Hepatocyte (in vitro differentiated cells): ENCODE measurements around the gene OXSR1. TPM values are rescaled to one million over a fixed set of nuclear protein-coding genes. Genes with fewer than 3 reads are reported as not detected.

Experiments used
- DNase-seq: peaks from one replicate; pipeline ENCODE4 v3.0.0-alpha.2; 2016; ENCODE audit warnings: low spot score
- H2AFZ ChIP-seq: fragments of 200-600 bp; sonication (generic); 2 replicates; pipeline ENCODE4 v1.6.0; 2016; ENCODE audit warnings: antibody characterized with exemption, mild to moderate bottlenecking
- H3K27ac ChIP-seq: fragments of 200-600 bp; sonication (generic); 2 replicates; pipeline ENCODE4 v1.5.1; 2016; ENCODE audit warnings: mild to moderate bottlenecking
- H3K27me3 ChIP-seq: fragments of 200-600 bp; sonication (generic); 2 replicates; pipeline ENCODE4 v1.6.1; 2016
- H3K36me3 ChIP-seq: fragments of 200-600 bp; sonication (generic); replicated peaks from 2 replicates; pipeline ENCODE4 v1.5.1; 2016; ENCODE audit warnings: low read depth; ENCODE audit not compliant: insufficient read depth
- H3K4me1 ChIP-seq: fragments of 200-600 bp; sonication (generic); 2 replicates; pipeline ENCODE4 v1.5.1; 2016; ENCODE audit warnings: mild to moderate bottlenecking, moderate library complexity; ENCODE audit not compliant: insufficient read depth
- H3K4me2 ChIP-seq: fragments of 200-600 bp; sonication (generic); 2 replicates; pipeline ENCODE4 v1.6.0; 2016
- H3K4me3 ChIP-seq: fragments of 200-600 bp; sonication (generic); 2 replicates; pipeline ENCODE4 v1.5.1; 2016; ENCODE audit warnings: mild to moderate bottlenecking
- H3K79me2 ChIP-seq: fragments of 200-600 bp; sonication (generic); 2 replicates; pipeline ENCODE4 v1.6.0; 2017; ENCODE audit warnings: mild to moderate bottlenecking
- H3K9me2 ChIP-seq: fragments of 200-600 bp; sonication (generic); replicated peaks from 2 replicates; pipeline ENCODE4 v1.6.0; 2017; ENCODE audit warnings: mild to moderate bottlenecking; ENCODE audit not compliant: insufficient read depth
- H3K9me3 ChIP-seq: fragments of 200-600 bp; sonication (generic); 2 replicates; pipeline ENCODE4 v1.5.1; 2016; ENCODE audit warnings: low read depth, mild to moderate bottlenecking
- H4K20me1 ChIP-seq: fragments of 200-600 bp; sonication (generic); 2 replicates; pipeline ENCODE4 v1.6.0; 2016; ENCODE audit warnings: mild to moderate bottlenecking; ENCODE audit not compliant: insufficient read depth, poor library complexity, severe bottlenecking
- EZH2 ChIP-seq: fragments of 200-600 bp; sonication (generic); IDR thresholded peaks from 2 replicates; pipeline ENCODE4 v1.6.1; 2016; ENCODE audit warnings: antibody characterized with exemption, mild to moderate bottlenecking, borderline replicate concordance
- EZH2phosphoT487 ChIP-seq: fragments of 200-600 bp; sonication (generic); IDR thresholded peaks from one replicate; pipeline ENCODE4 v1.6.1; 2018; ENCODE audit warnings: antibody characterized with exemption, mild to moderate bottlenecking, low read depth, moderate library complexity; ENCODE audit not compliant: unreplicated experiment, severe bottlenecking
- WGBS: methylation state at CpG from one replicate; pipeline ENCODE4 v1.1.6; 2016; ENCODE audit warnings: low lambda C conversion rate; ENCODE audit errors: missing lambda C conversion rate; 5-methylcytosine and 5-hydroxymethylcytosine counted together
- polyA plus RNA-seq: library from polyadenylated mRNA; unstranded; fragments of >200 nt; fragmentation: Nextera tagmentation; extraction: Ambion mirVana; gene quantifications from 2 replicates; pipeline ENCODE4 v1.2.1, GENCODE V29; 2016
- total RNA-seq: library from RNA; depleted of rRNA; stranded (reverse); fragments of >200 nt; gene quantifications from 2 replicates; pipeline ENCODE4 v1.2.3, GENCODE V29; 2014
- TF ChIP-seq, protein P1 (sequence below): fragments of 200-600 bp; sonication (generic); IDR thresholded peaks from 2 replicates; pipeline ENCODE4 v1.5.1; 2016; ENCODE audit warnings: antibody characterized with exemption, mild to moderate bottlenecking; ENCODE audit not compliant: poor library complexity

Gene OXSR1
- total and polyA plus RNA-seq, 2 experiments from 2014 or later, result 15.7 to 30.7 TPM

DNA sequence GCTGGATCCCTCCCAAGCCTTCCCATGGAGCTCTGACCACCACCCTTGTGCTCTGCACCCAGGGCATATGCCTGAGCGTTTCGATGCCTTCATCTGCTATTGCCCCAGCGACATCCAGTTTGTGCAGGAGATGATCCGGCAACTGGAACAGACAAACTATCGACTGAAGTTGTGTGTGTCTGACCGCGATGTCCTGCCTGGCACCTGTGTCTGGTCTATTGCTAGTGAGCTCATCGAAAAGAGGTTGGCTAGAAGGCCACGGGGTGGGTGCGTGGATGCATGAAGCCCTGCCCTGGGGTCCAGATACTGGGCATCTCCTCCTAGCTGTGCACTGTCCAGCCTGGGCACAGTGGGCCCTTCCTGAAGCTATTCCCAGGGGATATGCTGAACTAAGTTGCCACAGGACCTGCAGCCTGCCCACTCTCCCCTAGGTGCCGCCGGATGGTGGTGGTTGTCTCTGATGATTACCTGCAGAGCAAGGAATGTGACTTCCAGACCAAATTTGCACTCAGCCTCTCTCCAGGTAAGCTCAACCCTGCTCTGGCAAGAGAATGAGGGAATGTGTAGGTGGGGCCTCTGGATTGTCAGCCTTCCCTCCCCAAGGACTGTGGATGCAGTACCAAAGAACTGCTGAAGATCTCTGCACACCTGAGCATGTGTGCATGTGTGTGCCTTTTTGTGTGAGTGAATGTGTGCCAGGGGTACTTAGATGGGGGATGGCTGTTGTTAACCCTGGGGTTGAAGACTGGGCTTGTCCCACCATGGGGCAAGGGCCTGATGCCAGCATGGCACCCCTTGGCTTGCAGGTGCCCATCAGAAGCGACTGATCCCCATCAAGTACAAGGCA is 24.8 kb upstream of the OXSR1 start:
- H3K36me3 ChIP-seq, result no peaks in the 10 kb centered on the region
- no peak overlapping the region for H3K4me3 ChIP-seq
- WGBS, result 98% methylated on average over 13 of the region's 13 CpGs
- H3K9me3 ChIP-seq, result no peaks in the 10 kb centered on the region
- H3K27me3 ChIP-seq, result no peaks in the 10 kb centered on the region
- H3K27ac ChIP-seq, result no peak overlapping the region
- peaks cover 3% of the 10 kb centered on the region for H4K20me1 ChIP-seq
- no peaks in the 10 kb centered on the region for H3K9me2 ChIP-seq
- DNase-seq, result no peak
- H3K4me2 ChIP-seq, result peak overlapping the region; percentile 79
- H2AFZ ChIP-seq, result no peak overlapping the region
- no peak for TF ChIP-seq EZH2
- peaks cover 41% of the 10 kb centered on the region for H3K79me2 ChIP-seq
- H3K4me1 ChIP-seq, result peaks cover 18% of the 10 kb centered on the region

DNA sequence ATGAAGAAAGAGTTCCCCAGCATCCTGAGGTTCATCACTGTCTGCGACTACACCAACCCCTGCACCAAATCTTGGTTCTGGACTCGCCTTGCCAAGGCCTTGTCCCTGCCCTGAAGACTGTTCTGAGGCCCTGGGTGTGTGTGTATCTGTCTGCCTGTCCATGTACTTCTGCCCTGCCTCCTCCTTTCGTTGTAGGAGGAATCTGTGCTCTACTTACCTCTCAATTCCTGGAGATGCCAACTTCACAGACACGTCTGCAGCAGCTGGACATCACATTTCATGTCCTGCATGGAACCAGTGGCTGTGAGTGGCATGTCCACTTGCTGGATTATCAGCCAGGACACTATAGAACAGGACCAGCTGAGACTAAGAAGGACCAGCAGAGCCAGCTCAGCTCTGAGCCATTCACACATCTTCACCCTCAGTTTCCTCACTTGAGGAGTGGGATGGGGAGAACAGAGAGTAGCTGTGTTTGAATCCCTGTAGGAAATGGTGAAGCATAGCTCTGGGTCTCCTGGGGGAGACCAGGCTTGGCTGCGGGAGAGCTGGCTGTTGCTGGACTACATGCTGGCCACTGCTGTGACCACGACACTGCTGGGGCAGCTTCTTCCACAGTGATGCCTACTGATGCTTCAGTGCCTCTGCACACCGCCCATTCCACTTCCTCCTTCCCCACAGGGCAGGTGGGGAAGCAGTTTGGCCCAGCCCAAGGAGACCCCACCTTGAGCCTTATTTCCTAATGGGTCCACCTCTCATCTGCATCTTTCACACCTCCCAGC is 24.0 kb upstream of the OXSR1 start:
- Histone ChIP-seq H3K4me2 (no peak overlapping the region), H3K4me1 (peaks cover 14% of the 10 kb centered on the region), H3K27me3 (no peaks in the 10 kb centered on the region), H3K4me3 (no peak overlapping the region), H3K36me3 (no peaks in the 10 kb centered on the region), H3K9me3 (no peaks in the 10 kb centered on the region), H3K9me2 (no peaks in the 10 kb centered on the region), H4K20me1 (no peaks in the 10 kb centered on the region), H3K27ac (no peak overlapping the region), H2AFZ (no peak overlapping the region), H3K79me2 (peaks cover 33% of the 10 kb centered on the region)
- no peak for TF ChIP-seq EZH2
- TF ChIP-seq, protein P1, sequence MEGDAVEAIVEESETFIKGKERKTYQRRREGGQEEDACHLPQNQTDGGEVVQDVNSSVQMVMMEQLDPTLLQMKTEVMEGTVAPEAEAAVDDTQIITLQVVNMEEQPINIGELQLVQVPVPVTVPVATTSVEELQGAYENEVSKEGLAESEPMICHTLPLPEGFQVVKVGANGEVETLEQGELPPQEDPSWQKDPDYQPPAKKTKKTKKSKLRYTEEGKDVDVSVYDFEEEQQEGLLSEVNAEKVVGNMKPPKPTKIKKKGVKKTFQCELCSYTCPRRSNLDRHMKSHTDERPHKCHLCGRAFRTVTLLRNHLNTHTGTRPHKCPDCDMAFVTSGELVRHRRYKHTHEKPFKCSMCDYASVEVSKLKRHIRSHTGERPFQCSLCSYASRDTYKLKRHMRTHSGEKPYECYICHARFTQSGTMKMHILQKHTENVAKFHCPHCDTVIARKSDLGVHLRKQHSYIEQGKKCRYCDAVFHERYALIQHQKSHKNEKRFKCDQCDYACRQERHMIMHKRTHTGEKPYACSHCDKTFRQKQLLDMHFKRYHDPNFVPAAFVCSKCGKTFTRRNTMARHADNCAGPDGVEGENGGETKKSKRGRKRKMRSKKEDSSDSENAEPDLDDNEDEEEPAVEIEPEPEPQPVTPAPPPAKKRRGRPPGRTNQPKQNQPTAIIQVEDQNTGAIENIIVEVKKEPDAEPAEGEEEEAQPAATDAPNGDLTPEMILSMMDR, result no peak
- TF ChIP-seq EZH2phosphoT487, result no peak
- WGBS, result 100% methylated on average over 7 of the region's 7 CpGs
- no peak for DNase-seq

DNA sequence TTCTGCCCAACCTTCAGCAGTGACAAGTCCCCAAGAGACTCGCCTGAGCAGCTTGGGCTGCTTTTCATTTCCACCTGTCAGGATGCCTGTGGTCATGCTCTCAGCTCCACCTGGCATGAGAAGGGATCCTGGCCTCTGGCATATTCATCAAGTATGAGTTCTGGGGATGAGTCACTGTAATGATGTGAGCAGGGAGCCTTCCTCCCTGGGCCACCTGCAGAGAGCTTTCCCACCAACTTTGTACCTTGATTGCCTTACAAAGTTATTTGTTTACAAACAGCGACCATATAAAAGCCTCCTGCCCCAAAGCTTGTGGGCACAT is 23.4 kb upstream of the OXSR1 start:
- Histone ChIP-seq H3K9me3 (no peaks in the 10 kb centered on the region), H4K20me1 (no peaks in the 10 kb centered on the region), H3K79me2 (peaks cover 29% of the 10 kb centered on the region), H3K9me2 (no peaks in the 10 kb centered on the region), H3K27me3 (no peaks in the 10 kb centered on the region), H3K36me3 (no peaks in the 10 kb centered on the region), H3K4me3 (no peak overlapping the region), H3K4me1 (peaks cover 14% of the 10 kb centered on the region), H3K4me2 (no peak overlapping the region), H2AFZ (no peak overlapping the region), H3K27ac (no peak overlapping the region)
- DNase-seq, result no peak
- TF ChIP-seq EZH2, result no peak
- TF ChIP-seq, protein P1, result no peak
- WGBS, result 87% methylated on average over 2 of the region's 2 CpGs

DNA sequence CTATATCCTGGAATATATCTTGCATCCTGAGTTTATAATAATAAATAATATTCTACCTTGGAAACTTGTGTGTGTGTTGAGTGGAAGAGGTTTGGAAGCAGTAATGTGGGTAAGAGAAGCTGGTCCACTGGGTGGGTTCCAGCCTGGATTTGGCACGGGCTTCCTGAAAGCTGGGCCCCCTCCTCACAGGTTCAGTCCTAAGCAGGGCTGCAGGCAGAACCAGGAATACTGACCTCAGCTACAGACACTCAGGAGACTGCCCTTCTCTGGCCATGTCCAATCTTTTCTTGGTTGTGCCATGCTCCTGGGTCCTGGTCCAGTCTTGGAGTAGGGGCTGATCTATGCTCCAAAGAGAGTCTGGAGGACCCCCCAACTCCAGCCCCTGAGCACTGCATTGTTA is 22.4 kb upstream of the OXSR1 start:
- Histone ChIP-seq H3K79me2 (peaks cover 27% of the 10 kb centered on the region), H3K27me3 (no peaks in the 10 kb centered on the region), H4K20me1 (no peaks in the 10 kb centered on the region), H3K4me1 (peaks cover 9% of the 10 kb centered on the region), H3K4me2 (no peak overlapping the region), H3K4me3 (no peak overlapping the region), H3K9me2 (no peaks in the 10 kb centered on the region), H3K36me3 (no peaks in the 10 kb centered on the region), H3K27ac (no peak overlapping the region), H3K9me3 (no peaks in the 10 kb centered on the region), H2AFZ (no peak overlapping the region)
- 81% methylated on average over 1 of the region's 1 CpG for WGBS
- DNase-seq, result no peak
- TF ChIP-seq, protein P1, result no peak
- TF ChIP-seq EZH2, result no peak
- TF ChIP-seq EZH2phosphoT487, result no peak
